Breast epithelium (tissue), 4 donors: ENCODE results near the gene EPS8. TPM values are rescaled to one million over a fixed set of nuclear protein-coding genes. Genes with fewer than 3 reads are reported as not detected.
"Not testable (repeated sequence)": the region's sequence is repeated elsewhere in the genome, so short reads cannot be mapped to it uniquely, and the experiment has no call there.

Source experiments
- DNase-seq, 2 donors: peaks; one replicate each; pipeline ENCODE4 v3.0.0-alpha.2; 2019; ENCODE audit warnings: low spot score in 2 of 2
- H3K27ac ChIP-seq, 2 donors: fragments of 200-600 bp; sonication (generic) in 1 of 2; one replicate each; pipeline ENCODE4 v1.5.1; 2016 to 2019; ENCODE audit warnings: mild to moderate bottlenecking in 1 of 2
- H3K27me3 ChIP-seq, 2 donors: fragments of 200-600 bp; sonication (generic) in 1 of 2; one replicate each; pipeline versions ENCODE4 v1.5.1 to v1.6.0; 2017 to 2019; ENCODE audit warnings: control low read depth in 1 of 2, mild to moderate bottlenecking in 1 of 2
- H3K36me3 ChIP-seq: fragments of 200-600 bp; one replicate; pipeline ENCODE4 v1.5.1; 2019
- H3K4me1 ChIP-seq, 2 donors: fragments of 200-600 bp; sonication (generic); one replicate each; pipeline ENCODE4 v1.5.1; 2016 to 2019; ENCODE audit warnings: control low read depth in 1 of 2
- H3K4me3 ChIP-seq, 3 donors: fragments of 200-600 bp; sonication (generic); 1 replicate in 2 of 3; 2 replicates in 1 of 3; pipeline ENCODE4 v1.5.1; 2016 to 2019; ENCODE audit warnings: mild to moderate bottlenecking in 3 of 3, moderate library complexity in 2 of 3
- H3K9me3 ChIP-seq, 2 donors: fragments of 200-600 bp; sonication (generic) in 1 of 2; one replicate each; pipeline ENCODE4 v1.5.1; 2016 to 2019; ENCODE audit warnings: control low read depth in 1 of 2
- CTCF ChIP-seq, 3 donors: fragments of 450-650 bp; IDR thresholded peaks; one replicate each; pipeline ENCODE4 v1.5.1; 2016 to 2017; ENCODE audit warnings: antibody characterized with exemption in 3 of 3, mild to moderate bottlenecking in 3 of 3, moderate library complexity in 3 of 3
- POLR2A ChIP-seq: fragments of 450-650 bp; IDR thresholded peaks from one replicate; pipeline ENCODE4 v1.6.1; 2016; ENCODE audit warnings: antibody characterized with exemption, mild to moderate bottlenecking, moderate library complexity
- POLR2AphosphoS5 ChIP-seq, 3 donors: sonication (generic); formaldehyde crosslinking; IDR thresholded peaks; one replicate each; pipeline ENCODE4 v1.6.1; 2017; ENCODE audit warnings: antibody characterized with exemption in 3 of 3
- intact Hi-C: fragments of 100-400 bp; cut with DNase I; formaldehyde crosslinking; loops from one replicate; pipeline ENCODE4 v1.15.1; 2023; ENCODE audit warnings: low total_unique reads
- total RNA-seq, 3 donors: library from RNA; depleted of rRNA; stranded (reverse); fragments of >200 nt; gene quantifications; one replicate each; pipeline ENCODE4 v1.1.0, GENCODE V29; 2016

The EPS8 gene
- total RNA-seq, 3 donors from 2014 or later, result 137 to 244 (median 168) TPM

GRCh38 chr12:15620741-15621539 lies 168.2 kb downstream of the EPS8 start:
- Histone ChIP-seq H3K27ac (no peak overlapping the region), H3K4me1 (no peaks in the 10 kb centered on the region), H3K27me3 (no peaks in the 10 kb centered on the region), H3K36me3 (no peaks in the 10 kb centered on the region), H3K4me3 (no peak overlapping the region), H3K9me3 (peaks cover 0 to 9% of the 10 kb centered on the region in 2 donors)
- TF ChIP-seq POLR2AphosphoS5 (IDR thresholded peaks at IDR 0.05) (no peak), POLR2A (no peak), CTCF (IDR thresholded peaks at IDR 0.05) (no peak)
- intact Hi-C loops, result no loop called here
- DNase-seq, result no peak

GRCh38 chr12:15616495-15616894 lies 172.7 kb downstream of the EPS8 start:
- intact Hi-C loops, H3K27me3 ChIP-seq, H3K4me1 ChIP-seq, H3K27ac ChIP-seq, DNase-seq, H3K36me3 ChIP-seq, H3K4me3 ChIP-seq: not testable (repeated sequence)
- H3K9me3 ChIP-seq, result peaks cover 0 to 16% of the 10 kb centered on the region in 2 donors

- no peaks in the 10 kb centered on the region for H3K4me1 ChIP-seq
- DNase-seq, result no peak
- TF ChIP-seq POLR2A, result no peak
- TF ChIP-seq POLR2AphosphoS5 (IDR thresholded peaks at IDR 0.05), result no peak
- H3K36me3 ChIP-seq, result no peaks in the 10 kb centered on the region
- no peaks in the 10 kb centered on the region for H3K27me3 ChIP-seq
- peaks cover 0 to 16% of the 10 kb centered on the region in 2 donors for H3K9me3 ChIP-seq
- no peak overlapping the region for H3K4me3 ChIP-seq
- H3K27ac ChIP-seq, result no peak overlapping the region
- intact Hi-C loops, result no loop called here
Observed at GRCh38 chr12:15613981-15614380, 175.2 kb downstream of the EPS8 start.

GRCh38 chr12:15608941-15609340 lies 180.2 kb downstream of the EPS8 start:
- no peak for DNase-seq
- Histone ChIP-seq H3K27me3 (no peaks in the 10 kb centered on the region), H3K27ac (no peak overlapping the region), H3K36me3 (no peaks in the 10 kb centered on the region), H3K4me3 (no peak overlapping the region), H3K9me3 (peaks cover 0 to 5% of the 10 kb centered on the region in 2 donors), H3K4me1 (no peaks in the 10 kb centered on the region)
- intact Hi-C loops, result no loop called here
- TF ChIP-seq POLR2A, result no peak
- TF ChIP-seq POLR2AphosphoS5 (IDR thresholded peaks at IDR 0.05), result no peak
- no peak for TF ChIP-seq CTCF (IDR thresholded peaks at IDR 0.05)

GRCh38 chr12:15608406-15608805 lies 180.8 kb downstream of the EPS8 start:
- TF ChIP-seq POLR2AphosphoS5 (IDR thresholded peaks at IDR 0.05) (no peak), CTCF (IDR thresholded peaks at IDR 0.05) (no peak), POLR2A (no peak)
- Histone ChIP-seq H3K9me3 (peaks cover 0 to 3% of the 10 kb centered on the region in 2 donors), H3K36me3 (no peaks in the 10 kb centered on the region), H3K4me3 (no peak overlapping the region), H3K27ac (no peak overlapping the region), H3K4me1 (no peaks in the 10 kb centered on the region), H3K27me3 (no peaks in the 10 kb centered on the region)
- intact Hi-C loops, result no loop called here
- no peak for DNase-seq

GRCh38 chr12:15605881-15606590 lies 183.2 kb downstream of the EPS8 start:
- Histone ChIP-seq H3K9me3 (no peaks in the 10 kb centered on the region), H3K36me3 (no peaks in the 10 kb centered on the region), H3K27me3 (no peaks in the 10 kb centered on the region), H3K4me1 (no peaks in the 10 kb centered on the region), H3K27ac (no peak overlapping the region), H3K4me3 (no peak overlapping the region)
- intact Hi-C loops, result no loop called here
- no peak for DNase-seq
- TF ChIP-seq POLR2A (no peak), POLR2AphosphoS5 (IDR thresholded peaks at IDR 0.05) (no peak), CTCF (IDR thresholded peaks at IDR 0.05) (no peak)
